Astrocyte of the spinal cord (primary cell): Measurements from ENCODE around the gene MSX2.

Experiments
- DNase-seq: peaks from one replicate; pipeline ENCODE4 v3.0.0; 2011; ENCODE audit warnings: low read depth, low spot score
- H3K4me3 ChIP-seq: 2 replicates; pipeline ENCODE4 v1.5.1; 2011; ENCODE audit warnings: low read depth, mild to moderate bottlenecking, low read length, moderate library complexity
- CTCF ChIP-seq: IDR thresholded peaks from 2 replicates; pipeline ENCODE4 v1.5.1; 2012; ENCODE audit warnings: low read depth, mild to moderate bottlenecking, low read length, inconsistent platforms
- in situ Hi-C: cut with HindIII; loops from 2 replicates; pipeline ENCODE4 v1.10.0; 2017; ENCODE audit warnings: low sequenced_read_pairs

Gene MSX2

GRCh38 chr5:174767670-174768069 is 43.3 kb downstream of the MSX2 start:
- no peak for DNase-seq
- H3K4me3 ChIP-seq: no peak overlapping the region
- in situ Hi-C loops: no loop called here
- no peak for TF ChIP-seq CTCF

GRCh38 chr5:174769005-174769404 is 44.6 kb downstream of the MSX2 start:
- in situ Hi-C loops: no loop called here
- H3K4me3 ChIP-seq: no peak overlapping the region
- DNase-seq: no peak
- no peak for TF ChIP-seq CTCF

GRCh38 chr5:174773371-174773770 is 49.0 kb downstream of the MSX2 start:
- no peak for DNase-seq
- no peak overlapping the region for H3K4me3 ChIP-seq
- in situ Hi-C loops: no loop called here
- TF ChIP-seq CTCF: no peak

GRCh38 chr5:174775081-174775480 is 50.7 kb downstream of the MSX2 start:
- H3K4me3 ChIP-seq: no peak overlapping the region
- no peak for TF ChIP-seq CTCF
- in situ Hi-C loops: no loop called here
- no peak for DNase-seq

- in situ Hi-C loops: no loop called here
- TF ChIP-seq CTCF: no peak
- no peak overlapping the region for H3K4me3 ChIP-seq
- no peak for DNase-seq
Measured at GRCh38 chr5:174777111-174777510, 52.7 kb downstream of the MSX2 start.

- no peak for TF ChIP-seq CTCF
- no peak overlapping the region for H3K4me3 ChIP-seq
- in situ Hi-C loops: no loop called here
- no peak for DNase-seq
Measured at GRCh38 chr5:174777583-174777982, 53.2 kb downstream of the MSX2 start.
